Measurements from ENCODE around the gene TRAPPC2L.

Gene TRAPPC2L

GRCh38 chr16:88871349-88871702 is 14.4 kb downstream of the TRAPPC2L start:
- Histone ChIP-seq H3K36me3 (ENCODE audit: control insufficient read depth, insufficient read depth, low read length) (no peaks in the 10 kb centered on the region; the same call in 1 of the 2 replicates), H3K27me3 (replicated peaks; ENCODE audit: control insufficient read depth, insufficient read depth, low read length) (no peaks in the 10 kb centered on the region; the same call in 1 of the 2 replicates), H3K4me3 (replicated peaks; ENCODE audit: low read depth, low read length) (no peak overlapping the region)
- no peak for TF ChIP-seq CTCF (IDR thresholded peaks at IDR 0.05; ENCODE audit: insufficient read depth, low read length, poor library complexity, severe bottlenecking)
- DNase-seq (ENCODE audit: extremely low read depth, insufficient read length), result no peak

GRCh38 chr16:88871730-88872416 is 14.9 kb downstream of the TRAPPC2L start:
- H3K4me3 ChIP-seq (replicated peaks; ENCODE audit: low read depth, low read length), result no peak overlapping the region
- peaks cover 2% of the 10 kb centered on the region for H3K36me3 ChIP-seq (ENCODE audit: control insufficient read depth, insufficient read depth, low read length)
- no peak for TF ChIP-seq CTCF (IDR thresholded peaks at IDR 0.05; ENCODE audit: insufficient read depth, low read length, poor library complexity, severe bottlenecking)
- no peak for DNase-seq (ENCODE audit: extremely low read depth, insufficient read length)
- no peaks in the 10 kb centered on the region; the same call in 1 of the 2 replicates for H3K27me3 ChIP-seq (replicated peaks; ENCODE audit: control insufficient read depth, insufficient read depth, low read length)

GRCh38 chr16:88872650-88873331 is 15.9 kb downstream of the TRAPPC2L start:
- H3K27me3 ChIP-seq (replicated peaks; ENCODE audit: control insufficient read depth, insufficient read depth, low read length), result no peaks in the 10 kb centered on the region; the same call in 1 of the 2 replicates
- no peak for TF ChIP-seq CTCF (IDR thresholded peaks at IDR 0.05; ENCODE audit: insufficient read depth, low read length, poor library complexity, severe bottlenecking)

GRCh38 chr16:88874938-88875599 is 18.1 kb downstream of the TRAPPC2L start:
- no peak for DNase-seq (ENCODE audit: extremely low read depth, insufficient read length)
- no peak for TF ChIP-seq CTCF (IDR thresholded peaks at IDR 0.05; ENCODE audit: insufficient read depth, low read length, poor library complexity, severe bottlenecking)
- no peaks in the 10 kb centered on the region; the same call in 1 of the 2 replicates for H3K27me3 ChIP-seq (replicated peaks; ENCODE audit: control insufficient read depth, insufficient read depth, low read length)
- H3K36me3 ChIP-seq (ENCODE audit: control insufficient read depth, insufficient read depth, low read length), result peaks cover 22% of the 10 kb centered on the region
- H3K4me3 ChIP-seq (replicated peaks; ENCODE audit: low read depth, low read length), result no peak overlapping the region

More at GRCh38 chr16:88872650-88873331, 15.9 kb downstream of the TRAPPC2L start:
- no peak for DNase-seq (ENCODE audit: extremely low read depth, insufficient read length)
- H3K4me3 ChIP-seq (replicated peaks; ENCODE audit: low read depth, low read length), result no peak overlapping the region
- peaks cover 6% of the 10 kb centered on the region for H3K36me3 ChIP-seq (ENCODE audit: control insufficient read depth, insufficient read depth, low read length)

- no peak overlapping the region for H3K4me3 ChIP-seq (replicated peaks; ENCODE audit: low read depth, low read length)
- no peak for TF ChIP-seq CTCF (IDR thresholded peaks at IDR 0.05; ENCODE audit: insufficient read depth, low read length, poor library complexity, severe bottlenecking)
- no peaks in the 10 kb centered on the region for H3K27me3 ChIP-seq (replicated peaks; ENCODE audit: control insufficient read depth, insufficient read depth, low read length)
- H3K36me3 ChIP-seq (ENCODE audit: control insufficient read depth, insufficient read depth, low read length), result peaks cover 24% of the 10 kb centered on the region
- no peak for DNase-seq (ENCODE audit: extremely low read depth, insufficient read length)
These were observed 18.8 kb downstream of the TRAPPC2L start for GRCh38 chr16:88875703-88876234.
